ENCODE measurements around the gene CDK5RAP2.

Gene CDK5RAP2

GRCh38 chr9:120436446-120436845 lies 143.5 kb downstream of the CDK5RAP2 start:
- H3K4me3 ChIP-seq (replicated peaks; ENCODE audit: low read depth, low read length) = no peak overlapping the region
- no peak for TF ChIP-seq CTCF (IDR thresholded peaks at IDR 0.05; ENCODE audit: low read length, missing control alignments)
- DNase-seq (ENCODE audit: low read depth) = no peak

GRCh38 chr9:120435091-120435490 lies 144.9 kb downstream of the CDK5RAP2 start:
- no peak overlapping the region for H3K4me3 ChIP-seq (replicated peaks; ENCODE audit: low read depth, low read length)
- no peak for TF ChIP-seq CTCF (IDR thresholded peaks at IDR 0.05; ENCODE audit: low read length, missing control alignments)
- DNase-seq (ENCODE audit: low read depth) = peak; percentile 51

GRCh38 chr9:120434532-120434931 lies 145.4 kb downstream of the CDK5RAP2 start:
- DNase-seq (ENCODE audit: low read depth) = peak; percentile 81
- no peak overlapping the region for H3K4me3 ChIP-seq (replicated peaks; ENCODE audit: low read depth, low read length)
- TF ChIP-seq CTCF (IDR thresholded peaks at IDR 0.05; ENCODE audit: low read length, missing control alignments) = no peak

- H3K4me3 ChIP-seq (replicated peaks; ENCODE audit: low read depth, low read length) = no peak overlapping the region
- no peak for DNase-seq (ENCODE audit: low read depth)
- TF ChIP-seq CTCF (IDR thresholded peaks at IDR 0.05; ENCODE audit: low read length, missing control alignments) = no peak
Measured at GRCh38 chr9:120433701-120434100, 146.3 kb downstream of the CDK5RAP2 start.

- no peak for DNase-seq (ENCODE audit: low read depth)
- no peak for TF ChIP-seq CTCF (IDR thresholded peaks at IDR 0.05; ENCODE audit: low read length, missing control alignments)
- no peak overlapping the region for H3K4me3 ChIP-seq (replicated peaks; ENCODE audit: low read depth, low read length)
Measured at GRCh38 chr9:120432600-120432999, 147.4 kb downstream of the CDK5RAP2 start.

- no peak for TF ChIP-seq CTCF (IDR thresholded peaks at IDR 0.05; ENCODE audit: low read length, missing control alignments)
- H3K4me3 ChIP-seq (replicated peaks; ENCODE audit: low read depth, low read length) = no peak overlapping the region
- no peak for DNase-seq (ENCODE audit: low read depth)
Measured at GRCh38 chr9:120431268-120431667, 148.7 kb downstream of the CDK5RAP2 start.

GRCh38 chr9:120424248-120424647 lies 155.7 kb downstream of the CDK5RAP2 start:
- no peak for DNase-seq (ENCODE audit: low read depth)
- no peak for TF ChIP-seq CTCF (IDR thresholded peaks at IDR 0.05; ENCODE audit: low read length, missing control alignments)
- H3K4me3 ChIP-seq (replicated peaks; ENCODE audit: low read depth, low read length) = no peak overlapping the region
